Uterus (tissue), 4 donors: ENCODE results near the gene CDKAL1. TPM values are rescaled to one million over a fixed set of nuclear protein-coding genes. Genes with fewer than 3 reads are reported as not detected.

Source experiments
- DNase-seq, 2 donors: peaks; one replicate each; pipeline ENCODE4 v3.0.0-alpha.2; 2019 to 2020
- H3K27ac ChIP-seq, 2 donors: fragments of 200-600 bp; sonication (generic); 1 replicate in 1 of 2; 2 replicates in 1 of 2; pipeline ENCODE4 v1.5.1; 2016 to 2018
- H3K27me3 ChIP-seq, 2 donors: fragments of 200-600 bp; sonication (generic); one replicate each; pipeline ENCODE4 v1.5.1; 2018 to 2019; ENCODE audit warnings: control low read depth in 1 of 2
- H3K36me3 ChIP-seq, 2 donors: fragments of 200-600 bp; sonication (generic); one replicate each; pipeline ENCODE4 v1.5.1; 2019; ENCODE audit warnings: control low read depth in 1 of 2
- H3K4me1 ChIP-seq, 2 donors: fragments of 200-600 bp; sonication (generic); one replicate each; pipeline ENCODE4 v1.5.1; 2018 to 2019; ENCODE audit warnings: control low read depth in 1 of 2
- H3K4me3 ChIP-seq, 2 donors: fragments of 200-600 bp; sonication (generic); 1 replicate in 1 of 2; 2 replicates in 1 of 2; pipeline ENCODE4 v1.5.1; 2018 to 2019; ENCODE audit warnings: mild to moderate bottlenecking in 1 of 2
- H3K9me3 ChIP-seq, 2 donors: fragments of 200-600 bp; sonication (generic); one replicate each; pipeline ENCODE4 v1.5.1; 2019; ENCODE audit warnings: control low read depth in 1 of 2
- CTCF ChIP-seq, 4 experiments: fragments of 200-600 bp in 2 of 4; fragments of 450-650 bp in 2 of 4; sonication (generic) in 2 of 4; IDR thresholded peaks; one replicate each; pipeline ENCODE4 v1.5.1; 2016 to 2019; ENCODE audit warnings: antibody characterized with exemption in 4 of 4, mild to moderate bottlenecking in 2 of 4, moderate library complexity in 1 of 4
- POLR2A ChIP-seq, 2 donors: fragments of 450-650 bp; IDR thresholded peaks; one replicate each; pipeline ENCODE4 v1.6.1; 2016; ENCODE audit warnings: antibody characterized with exemption in 2 of 2, mild to moderate bottlenecking in 1 of 2, moderate library complexity in 1 of 2
- intact Hi-C: fragments of 100-400 bp; cut with DNase I; formaldehyde crosslinking; loops from one replicate; pipeline ENCODE4 v1.15.1; 2023; ENCODE audit warnings: low total_unique reads
- total RNA-seq, 4 donors: library from RNA; depleted of rRNA in 3 of 4; stranded (reverse); fragments of >200 nt in 3 of 4; gene quantifications; one replicate each; pipeline versions ENCODE4 v1.1.0 to v1.2.4, GENCODE V29; 2014 to 2023
- donor health status: DM: yes; HTN: yes; CAD: no.

Gene CDKAL1
- total RNA-seq, 4 donors from 2014 or later, result 5.0 to 51.7 (median 18.9) TPM

- no peak for DNase-seq
- intact Hi-C loops, result no loop called here
- H3K27me3 ChIP-seq, result no peaks in the 10 kb centered on the region
- H3K36me3 ChIP-seq, result no peaks in the 10 kb centered on the region
- H3K4me1 ChIP-seq, result no peaks in the 10 kb centered on the region
- H3K27ac ChIP-seq, result no peak overlapping the region
- H3K9me3 ChIP-seq, result no peaks in the 10 kb centered on the region
- TF ChIP-seq CTCF (IDR thresholded peaks at IDR 0.05), result no peak
- no peak for TF ChIP-seq POLR2A (IDR thresholded peaks at IDR 0.05)
- no peak overlapping the region for H3K4me3 ChIP-seq
These were observed 736.5 kb downstream of the CDKAL1 start for GRCh38 chr6:21270636-21271201.

- Histone ChIP-seq H3K27ac (no peak overlapping the region), H3K36me3 (no peaks in the 10 kb centered on the region), H3K4me3 (no peak overlapping the region), H3K4me1 (no peaks in the 10 kb centered on the region), H3K27me3 (no peaks in the 10 kb centered on the region), H3K9me3 (no peaks in the 10 kb centered on the region)
- intact Hi-C loops, result no loop called here
- no peak for DNase-seq
- no peak for TF ChIP-seq CTCF (IDR thresholded peaks at IDR 0.05)
- TF ChIP-seq POLR2A (IDR thresholded peaks at IDR 0.05), result no peak
These were observed 737.3 kb downstream of the CDKAL1 start for GRCh38 chr6:21271428-21272155.

GRCh38 chr6:21273451-21273850, 739.2 kb downstream of the CDKAL1 start:
- H3K9me3 ChIP-seq, result no peaks in the 10 kb centered on the region
- H3K4me1 ChIP-seq, result no peaks in the 10 kb centered on the region
- intact Hi-C loops, result no loop called here
- no peaks in the 10 kb centered on the region for H3K36me3 ChIP-seq
- no peaks in the 10 kb centered on the region for H3K27me3 ChIP-seq
- DNase-seq, result no peak
- no peak overlapping the region for H3K27ac ChIP-seq
- H3K4me3 ChIP-seq, result no peak overlapping the region
- TF ChIP-seq POLR2A (IDR thresholded peaks at IDR 0.05) (no peak), CTCF (IDR thresholded peaks at IDR 0.05) (no peak)

- no peak for DNase-seq
- Histone ChIP-seq H3K36me3 (no peaks in the 10 kb centered on the region), H3K27ac (no peak overlapping the region), H3K9me3 (no peaks in the 10 kb centered on the region), H3K4me3 (no peak overlapping the region), H3K4me1 (no peaks in the 10 kb centered on the region), H3K27me3 (no peaks in the 10 kb centered on the region)
- intact Hi-C loops, result no loop called here
- no peak for TF ChIP-seq POLR2A (IDR thresholded peaks at IDR 0.05)
- TF ChIP-seq CTCF (IDR thresholded peaks at IDR 0.05), result no peak
These were observed 740.6 kb downstream of the CDKAL1 start for GRCh38 chr6:21274851-21275250.

- DNase-seq, result no peak
- Histone ChIP-seq H3K9me3 (no peaks in the 10 kb centered on the region), H3K27ac (no peak overlapping the region), H3K36me3 (no peaks in the 10 kb centered on the region), H3K27me3 (no peaks in the 10 kb centered on the region), H3K4me1 (no peaks in the 10 kb centered on the region), H3K4me3 (no peak overlapping the region)
- intact Hi-C loops, result no loop called here
- no peak for TF ChIP-seq POLR2A (IDR thresholded peaks at IDR 0.05)
- no peak for TF ChIP-seq CTCF (IDR thresholded peaks at IDR 0.05)
These were observed 743.5 kb downstream of the CDKAL1 start for GRCh38 chr6:21277601-21278374.
